GM20431 (cell line): ENCODE results near the gene AZIN2.
"Not testable (repeated sequence)": the region's sequence is repeated elsewhere in the genome, so short reads cannot be mapped to it uniquely, and the experiment has no call there.

ENCODE experiments used
- in situ Hi-C: fragments of 300-500 bp; cut with MseI, MboI; formaldehyde crosslinking; loops from one replicate; pipeline ENCODE4 v1.15.0; 2020; ENCODE audit warnings: low sequenced_read_pairs; ENCODE audit not compliant: unreplicated experiment

AZIN2 gene

GRCh38 chr1:33121728-33122127 is 40.8 kb downstream of the AZIN2 start:
- in situ Hi-C loops = no loop called here

DNA sequence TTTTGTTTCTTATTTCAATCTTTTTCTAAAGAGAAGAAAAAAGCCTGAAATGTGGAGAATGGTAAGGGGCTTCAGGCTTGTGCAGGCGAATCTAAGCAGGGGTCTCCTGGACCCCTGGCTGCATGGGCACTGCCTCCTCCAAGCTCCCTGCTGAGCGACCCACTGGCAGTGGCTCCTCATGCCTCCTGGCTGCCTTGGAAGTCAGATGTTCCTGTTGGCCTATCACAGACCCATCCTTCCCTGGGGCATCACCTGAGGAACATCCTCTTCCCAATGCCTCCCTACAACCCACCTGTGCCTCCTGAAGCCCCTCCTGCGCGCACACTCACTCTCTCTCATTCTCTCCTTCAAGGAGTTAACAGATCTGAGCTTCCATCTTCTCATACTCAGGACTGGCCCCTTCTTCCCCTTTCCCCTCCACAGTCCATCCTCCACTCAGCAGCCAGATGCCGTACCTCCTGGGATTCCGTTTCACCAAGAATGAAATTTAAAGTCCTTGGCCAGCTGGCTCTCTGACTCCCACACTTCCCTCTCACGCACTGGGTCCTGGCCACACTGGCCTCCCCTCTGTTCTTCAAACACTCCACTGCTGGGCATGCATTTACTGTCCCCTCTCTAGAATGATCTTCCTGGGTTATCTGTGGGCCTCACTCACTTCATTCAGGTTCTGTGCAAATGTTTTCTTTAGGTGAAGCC is 41.7 kb downstream of the AZIN2 start:
- in situ Hi-C loops = no loop called here

- in situ Hi-C loops = no loop called here
Measured at GRCh38 chr1:33123266-33123665, 42.3 kb downstream of the AZIN2 start.

DNA sequence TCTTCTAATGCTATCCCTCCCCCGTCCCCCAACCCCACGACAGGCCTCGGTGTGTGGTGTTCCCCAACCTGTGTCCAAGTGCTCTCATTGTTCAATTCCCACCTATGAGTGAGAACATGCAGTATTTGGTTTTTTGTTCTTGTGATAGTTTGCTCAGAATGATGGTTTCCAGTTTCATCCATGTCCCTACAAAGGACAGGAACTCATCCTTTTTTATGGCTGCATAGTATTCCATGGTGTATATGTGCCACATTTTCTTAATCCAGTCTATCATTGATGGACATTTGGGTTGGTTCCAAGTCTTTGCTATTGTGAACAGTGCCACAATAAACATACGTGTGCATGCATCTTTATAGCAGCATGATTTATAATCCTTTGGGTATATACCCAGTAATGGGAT is 43.7 kb downstream of the AZIN2 start:
- in situ Hi-C loops = not testable (repeated sequence)

DNA sequence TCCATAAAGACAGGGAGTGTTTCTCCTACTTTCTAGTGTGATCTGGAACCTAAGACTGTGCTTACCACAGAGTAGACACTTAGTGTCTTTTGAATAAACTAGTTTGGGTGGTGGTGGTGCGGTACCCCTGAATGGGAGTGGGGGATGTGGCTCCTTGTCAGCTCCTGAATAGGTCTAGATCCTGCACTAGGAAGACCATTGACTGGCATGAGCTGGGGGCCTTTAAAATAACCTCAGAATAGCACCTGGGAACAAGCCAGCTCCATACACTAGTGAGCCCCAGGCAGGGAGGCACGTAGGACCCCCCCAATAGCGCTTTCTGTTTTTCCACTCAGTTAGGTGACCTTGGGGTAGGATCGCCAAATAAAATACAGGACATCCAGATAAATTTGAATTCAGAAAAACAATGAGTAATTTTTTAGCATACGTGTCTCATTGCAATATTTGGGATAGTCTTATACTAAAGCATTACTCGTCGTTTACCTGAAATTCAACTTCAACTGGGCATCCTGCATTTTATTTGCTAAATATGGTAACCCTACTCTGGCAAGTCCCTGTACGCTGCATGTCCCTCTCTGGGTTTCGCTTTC is 45.6 kb downstream of the AZIN2 start:
- in situ Hi-C loops = no loop called here

DNA sequence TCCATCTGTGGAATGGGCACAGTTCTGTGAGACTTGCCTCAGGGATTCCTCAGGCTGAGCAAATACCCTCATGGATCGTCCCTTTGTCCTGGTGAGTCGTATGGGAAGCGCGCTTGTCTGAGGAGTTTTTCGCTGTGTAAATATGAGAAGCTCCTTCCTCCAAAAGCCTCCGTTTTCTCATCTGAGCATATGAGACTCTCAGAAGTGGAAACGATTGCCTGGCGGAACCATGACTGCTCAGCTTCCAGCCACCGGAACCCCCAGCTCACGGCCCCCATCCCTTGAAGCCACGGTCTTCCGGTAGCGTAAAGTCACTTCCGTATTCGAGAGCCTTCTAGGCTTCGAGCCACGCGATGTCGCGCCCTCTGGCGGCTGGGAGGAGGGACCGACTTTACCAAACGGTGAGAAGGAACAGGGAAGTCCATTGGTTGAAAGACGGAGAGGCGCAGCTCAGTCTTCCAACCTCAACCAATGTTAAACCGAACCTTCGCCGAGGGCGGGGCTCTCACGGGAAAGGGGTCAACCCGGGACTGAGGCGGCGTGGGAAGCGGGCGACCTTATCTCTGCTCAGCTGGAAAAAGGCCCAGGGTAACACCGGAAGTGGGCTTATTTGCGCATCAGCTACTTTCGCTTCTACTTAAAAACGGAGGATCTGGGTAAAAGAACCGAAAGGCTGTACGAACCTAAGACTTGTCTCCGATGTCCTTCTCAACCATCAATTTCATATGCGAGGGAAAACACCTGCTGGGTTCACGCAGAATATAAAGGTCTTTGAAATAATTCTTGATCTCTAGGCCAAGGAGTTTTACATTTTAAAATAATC is 46.3 kb downstream of the AZIN2 start:
- in situ Hi-C loops = no loop called here

GRCh38 chr1:33128781-33129180 is 47.8 kb downstream of the AZIN2 start:
- in situ Hi-C loops = no loop called here

DNA sequence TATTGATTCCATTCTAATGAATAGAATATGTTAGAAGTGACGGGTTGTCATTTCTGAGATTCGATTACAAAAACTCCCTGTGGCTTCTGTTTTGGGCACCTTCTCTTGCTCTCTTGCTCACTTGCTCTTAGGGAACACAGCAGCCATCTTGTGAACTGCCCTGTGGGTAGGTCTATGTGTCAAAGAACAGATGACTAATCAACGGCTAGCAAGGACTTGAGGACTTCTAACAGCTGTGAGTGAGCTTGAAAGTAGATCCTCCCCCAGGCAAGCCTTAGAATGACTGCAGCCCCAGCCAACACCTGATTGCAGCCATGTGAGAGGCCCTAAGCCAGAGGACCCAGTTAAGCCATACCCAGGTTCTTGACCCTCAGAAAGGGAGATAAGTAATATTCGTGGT is 49.3 kb downstream of the AZIN2 start:
- in situ Hi-C loops = no loop called here

DNA sequence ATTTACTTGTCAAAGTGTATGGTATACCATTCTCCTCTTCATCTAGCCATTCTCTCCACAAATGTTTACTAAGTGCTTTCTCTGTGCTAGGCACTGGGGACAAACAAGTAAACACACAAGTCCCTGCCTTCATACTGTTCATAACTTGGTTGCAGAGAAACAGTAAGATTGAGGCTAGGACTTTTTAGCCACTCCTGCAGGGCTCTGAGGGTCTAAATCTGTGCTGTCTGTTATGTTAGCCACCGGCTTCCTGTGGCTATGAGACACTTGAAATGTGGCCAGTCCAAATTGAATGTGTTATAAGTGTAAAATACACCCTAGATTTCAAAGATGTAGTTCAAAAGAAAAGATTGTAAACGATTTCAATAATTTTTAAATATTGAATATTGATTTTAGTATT is 50.2 kb downstream of the AZIN2 start:
- in situ Hi-C loops = no loop called here

DNA sequence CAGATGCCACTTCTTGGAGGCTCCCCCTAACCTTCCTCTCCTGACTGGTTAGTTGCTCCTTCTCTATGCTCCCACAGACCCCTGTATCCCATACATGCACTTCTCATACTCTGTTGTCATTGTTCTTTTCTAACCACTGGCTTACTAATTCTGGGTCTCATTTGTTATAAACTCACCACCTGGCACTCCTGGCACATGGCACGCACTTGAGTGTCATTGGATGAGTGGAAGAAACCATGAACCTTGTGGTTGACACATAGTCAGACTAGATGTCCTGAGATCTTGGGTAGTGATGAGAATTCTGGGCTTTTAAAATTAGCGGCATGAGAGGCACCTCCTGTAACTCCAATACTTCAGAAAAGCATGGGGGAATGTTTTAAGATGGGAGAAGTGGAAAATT is 51.6 kb downstream of the AZIN2 start:
- in situ Hi-C loops = no loop called here

- in situ Hi-C loops = no loop called here
Measured at GRCh38 chr1:33133478-33134105, 52.6 kb downstream of the AZIN2 start.

- in situ Hi-C loops = not testable (repeated sequence)
Measured at GRCh38 chr1:33136041-33136440, 55.1 kb downstream of the AZIN2 start.

DNA sequence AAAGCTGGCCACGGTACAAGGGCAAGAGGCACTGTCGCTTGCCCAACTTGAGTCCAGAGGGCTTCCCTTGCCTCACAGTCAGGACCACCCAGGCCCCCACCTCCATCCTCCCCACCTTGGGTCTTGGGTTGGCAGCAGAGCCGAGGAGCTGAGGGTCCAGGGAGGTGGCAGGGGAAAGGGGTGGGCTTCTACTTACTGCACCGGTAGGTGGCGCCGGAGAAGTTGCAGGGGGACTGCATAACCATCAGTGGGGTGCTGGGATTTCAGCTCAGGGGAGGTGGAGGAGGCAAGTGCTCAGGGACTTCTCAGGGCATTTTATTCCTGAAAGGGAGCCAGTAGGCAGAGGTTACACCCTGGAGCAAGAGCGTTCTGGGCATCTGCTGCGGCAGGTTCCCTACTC is 56.8 kb downstream of the AZIN2 start:
- in situ Hi-C loops = no loop called here

- in situ Hi-C loops = no loop called here
Measured at GRCh38 chr1:33140153-33141149, 59.5 kb downstream of the AZIN2 start.

- in situ Hi-C loops = no loop called here
Measured at GRCh38 chr1:33141216-33141615, 60.3 kb downstream of the AZIN2 start.

DNA sequence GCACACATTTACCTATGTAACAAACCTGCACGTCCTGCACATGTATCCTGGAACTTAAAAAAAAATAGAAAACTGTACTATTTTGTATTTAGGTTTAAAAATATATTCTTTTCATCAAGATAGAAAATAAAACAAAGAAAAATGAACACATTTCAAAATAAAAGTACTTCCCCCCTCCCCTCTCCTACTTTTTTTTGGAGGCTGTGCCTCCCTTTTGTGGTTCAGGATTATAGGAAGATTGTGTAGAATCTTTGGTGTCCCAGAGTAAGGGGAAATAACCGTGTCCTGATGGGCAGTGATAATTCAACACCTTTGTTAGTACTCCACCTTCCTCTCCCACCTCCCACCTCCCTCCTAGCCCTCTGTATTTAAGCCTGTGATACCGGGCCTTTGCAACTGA is 60.8 kb downstream of the AZIN2 start:
- in situ Hi-C loops = no loop called here

DNA sequence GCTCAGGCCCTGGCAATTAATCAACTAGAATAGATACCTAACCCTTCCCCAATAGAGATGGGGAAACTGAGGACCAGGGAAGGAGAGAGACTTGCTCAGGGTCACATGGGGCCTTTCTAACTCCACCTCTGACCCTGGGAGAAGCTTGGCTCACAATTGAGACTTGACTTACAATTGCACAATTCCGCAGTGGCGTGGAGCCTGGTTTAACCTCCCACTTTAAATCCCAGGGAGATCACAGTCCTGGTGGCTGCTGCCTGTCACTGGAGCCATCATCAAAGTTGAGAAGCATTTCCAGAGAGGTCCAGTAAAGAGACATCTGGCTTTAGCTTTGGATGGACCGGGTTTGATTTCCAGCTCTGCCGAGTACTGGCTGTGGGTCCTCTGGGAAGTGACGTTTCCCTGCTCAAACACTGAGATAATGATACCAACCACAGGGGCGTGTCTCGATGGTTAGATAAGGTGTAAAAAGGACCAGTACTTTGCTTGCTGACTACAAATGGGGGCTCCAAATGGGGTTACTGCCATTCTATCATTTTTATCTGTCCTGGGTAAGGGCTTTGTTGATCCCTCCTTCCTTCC is 61.6 kb downstream of the AZIN2 start:
- in situ Hi-C loops = no loop called here

- in situ Hi-C loops = no loop called here
Measured at GRCh38 chr1:33143176-33143575, 62.2 kb downstream of the AZIN2 start.

DNA sequence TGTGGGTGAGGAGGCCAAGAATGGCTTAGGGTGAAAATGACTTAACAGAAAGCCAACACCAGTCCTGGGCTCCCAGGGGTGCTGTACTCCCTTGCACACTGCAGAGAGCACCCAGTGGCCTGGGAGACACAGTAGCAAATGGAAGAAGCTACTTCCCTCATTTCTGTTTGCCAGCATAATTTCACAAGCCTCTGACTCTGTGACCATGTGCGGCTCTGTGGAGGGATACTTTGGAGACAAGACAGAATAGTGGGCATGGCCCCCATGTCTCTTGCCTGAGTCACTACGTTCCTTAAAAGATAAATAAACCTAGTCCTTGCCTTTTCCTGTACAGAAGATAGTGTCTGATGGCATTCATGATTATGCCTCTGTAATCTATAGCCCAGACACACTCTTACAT is 62.7 kb downstream of the AZIN2 start:
- in situ Hi-C loops = no loop called here
